HG03520 (cell line): ENCODE measurements around the gene SAE1.
"Not testable (repeated sequence)": the region's sequence is repeated elsewhere in the genome, so short reads cannot be mapped to it uniquely, and the experiment has no call there.

ENCODE experiments used
- ATAC-seq: cut with Tn5 transposase; IDR thresholded peaks from one replicate; pipeline ENCODE4 v1.9.1; 2021; ENCODE audit warnings: mild to moderate bottlenecking, moderate library complexity; ENCODE audit not compliant: unreplicated experiment

The SAE1 gene

DNA sequence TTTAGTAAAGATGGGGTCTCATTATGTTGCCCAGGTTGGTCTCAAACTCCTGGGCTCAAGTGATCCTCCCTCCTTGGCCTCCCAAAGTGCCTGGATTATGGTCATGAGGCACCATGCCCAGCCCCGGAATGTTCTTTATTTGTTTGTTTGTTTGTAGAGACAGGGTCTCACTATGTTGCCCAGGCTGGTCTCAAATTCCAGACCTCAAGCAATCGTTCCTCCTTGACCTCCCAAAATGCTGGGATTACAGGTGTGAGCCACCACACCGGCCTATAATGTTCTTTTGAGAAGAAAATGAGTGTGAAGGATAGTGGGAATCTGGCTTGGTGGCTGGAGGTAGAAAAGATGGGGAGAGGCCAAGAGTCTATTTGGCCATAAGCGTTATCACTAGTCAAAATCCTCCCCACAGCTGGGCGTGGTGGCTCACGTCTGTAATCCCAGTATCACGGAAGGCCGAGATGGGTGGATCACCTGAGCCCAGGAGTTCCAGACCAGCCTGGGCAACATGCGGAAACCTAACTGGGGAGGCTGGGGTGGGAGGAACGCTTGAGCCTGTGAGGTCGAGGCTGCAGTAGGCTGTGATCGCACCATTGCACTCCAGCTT lies 105.5 kb downstream of the SAE1 start:
- no peak for ATAC-seq

GRCh38 chr19:47239152-47239551 lies 108.5 kb downstream of the SAE1 start:
- ATAC-seq: no peak

DNA sequence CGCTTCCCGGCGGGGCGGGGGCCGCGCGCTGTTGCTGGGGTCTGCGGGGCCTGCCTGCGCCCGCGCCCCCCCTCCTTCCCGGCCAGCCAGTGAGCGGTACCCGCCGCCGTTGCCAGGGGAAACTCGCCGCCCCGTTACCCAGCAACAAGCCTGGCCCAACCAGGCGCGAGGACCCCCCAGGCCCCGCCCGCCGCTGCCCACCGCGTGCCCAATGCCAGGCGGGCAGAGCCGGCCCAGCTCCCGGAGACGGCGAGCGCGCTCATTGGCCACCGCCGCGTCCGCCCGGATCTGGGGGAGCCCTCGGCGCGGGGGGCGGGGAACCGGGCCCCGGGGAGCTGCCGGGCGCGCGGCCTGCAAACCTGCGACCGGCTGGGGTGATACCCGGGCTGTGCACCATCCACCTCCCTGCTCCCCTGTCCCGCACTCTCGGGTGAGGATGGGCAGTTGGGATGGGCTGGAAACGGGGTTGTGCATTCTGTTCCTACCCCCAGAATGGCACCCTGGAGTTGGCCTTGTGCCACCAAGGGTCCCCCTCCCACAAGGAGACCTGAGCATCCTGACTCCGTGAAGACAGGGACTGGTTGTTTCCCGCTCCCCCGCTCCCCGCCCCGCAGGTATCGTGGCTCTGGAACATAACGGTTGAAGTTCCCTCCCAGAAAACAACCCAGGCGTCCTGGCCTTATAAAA lies 109.1 kb downstream of the SAE1 start:
- no peak for ATAC-seq

DNA sequence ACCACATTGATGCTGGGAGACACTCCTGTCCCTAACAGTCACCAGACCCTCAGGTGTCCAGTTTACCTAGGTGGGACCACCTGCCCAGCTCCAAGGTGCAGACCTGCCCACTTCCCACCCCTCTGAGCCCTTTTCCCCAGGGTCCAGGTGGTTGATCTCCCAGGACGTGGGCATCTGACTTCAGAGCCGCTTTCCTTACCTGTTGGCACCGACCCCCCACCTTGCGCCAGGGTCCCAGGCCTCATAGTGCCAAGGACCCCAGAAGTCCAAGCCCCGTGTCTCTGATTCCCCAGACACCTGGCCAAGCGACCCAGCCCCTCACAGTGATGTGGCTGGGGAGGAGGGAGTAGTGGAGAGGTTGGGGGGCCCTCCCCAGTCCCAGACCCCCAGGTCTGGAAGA lies 109.9 kb downstream of the SAE1 start:
- no peak for ATAC-seq

DNA sequence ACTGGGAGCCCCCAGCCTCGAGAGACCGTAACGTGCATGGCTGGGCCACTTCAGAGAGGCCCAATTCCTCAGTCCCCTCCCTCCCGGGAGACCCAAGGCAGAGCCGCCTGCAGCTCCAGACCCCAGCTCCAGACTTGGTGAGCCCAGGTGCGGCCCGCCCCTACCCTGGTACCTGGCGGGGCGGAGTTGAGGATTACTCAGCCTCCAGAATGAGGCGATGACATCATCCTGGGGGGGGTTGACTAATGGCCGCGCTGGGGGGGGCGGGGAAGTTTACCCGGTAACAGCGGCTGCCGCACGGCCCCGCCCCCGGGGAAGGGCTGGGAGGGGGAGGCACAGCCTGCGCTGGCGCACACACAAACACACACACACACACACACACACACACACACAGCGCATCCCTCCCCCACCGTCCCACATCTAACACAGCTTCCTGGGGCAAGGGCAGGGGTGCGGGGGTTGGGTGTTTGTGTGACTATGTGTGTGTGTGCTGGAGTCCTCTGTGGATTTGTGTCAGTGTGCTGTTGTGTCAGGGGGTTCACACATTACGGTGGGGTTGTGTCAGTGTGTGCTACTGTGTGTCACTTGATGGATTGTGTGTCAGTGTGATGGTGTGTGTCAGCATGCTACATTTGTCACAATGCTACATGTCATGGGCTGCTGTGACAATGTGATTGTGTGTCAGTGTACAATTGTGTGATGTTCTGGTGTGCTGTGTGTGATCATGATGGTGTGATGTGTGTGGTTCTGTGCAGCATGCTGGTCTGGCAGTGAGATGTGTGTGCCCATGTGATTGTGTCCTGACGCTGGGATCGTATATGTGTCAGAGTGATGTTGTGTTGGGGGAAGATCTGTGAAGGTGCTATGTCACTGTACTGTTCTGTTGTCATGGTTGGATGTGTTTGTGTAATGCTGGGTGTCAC lies 110.6 kb downstream of the SAE1 start:
- ATAC-seq: no peak

DNA sequence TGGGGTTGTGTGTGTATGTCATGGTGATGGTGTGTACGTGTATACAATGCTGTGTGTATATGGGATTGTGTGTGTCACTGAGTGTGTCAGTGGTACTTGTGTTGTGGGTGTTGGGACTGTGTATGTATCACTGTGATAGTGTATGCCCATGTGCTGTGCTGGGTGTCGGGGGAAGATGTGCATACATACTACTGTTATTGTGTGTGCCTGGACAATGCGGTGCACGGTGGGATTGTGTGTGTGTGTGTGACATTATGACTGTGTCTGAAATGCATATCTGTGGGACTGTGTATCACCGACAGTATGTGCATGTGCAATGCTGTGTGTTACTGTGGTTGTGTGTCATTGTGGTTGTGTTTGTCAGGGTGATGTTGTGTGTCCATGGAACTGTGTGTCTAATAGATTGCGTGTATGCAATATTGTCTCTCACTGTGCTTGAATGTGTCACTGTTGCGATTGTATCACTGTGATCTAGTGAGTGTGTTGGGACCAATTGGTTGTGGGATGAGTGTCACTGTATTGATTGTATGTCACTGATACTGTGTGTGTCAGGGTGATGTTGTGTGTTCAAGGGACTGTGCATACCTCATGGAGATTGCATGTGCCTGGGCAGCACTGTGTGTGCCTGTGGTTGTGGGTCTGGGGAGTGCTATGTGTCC lies 111.4 kb downstream of the SAE1 start:
- no peak for ATAC-seq

- no peak for ATAC-seq
Measured at GRCh38 chr19:47243364-47243775, 112.7 kb downstream of the SAE1 start.

GRCh38 chr19:47243776-47244547 lies 113.3 kb downstream of the SAE1 start:
- ATAC-seq: peak; percentile 54

- no peak for ATAC-seq
Measured at GRCh38 chr19:47247308-47247990, 116.8 kb downstream of the SAE1 start.

DNA sequence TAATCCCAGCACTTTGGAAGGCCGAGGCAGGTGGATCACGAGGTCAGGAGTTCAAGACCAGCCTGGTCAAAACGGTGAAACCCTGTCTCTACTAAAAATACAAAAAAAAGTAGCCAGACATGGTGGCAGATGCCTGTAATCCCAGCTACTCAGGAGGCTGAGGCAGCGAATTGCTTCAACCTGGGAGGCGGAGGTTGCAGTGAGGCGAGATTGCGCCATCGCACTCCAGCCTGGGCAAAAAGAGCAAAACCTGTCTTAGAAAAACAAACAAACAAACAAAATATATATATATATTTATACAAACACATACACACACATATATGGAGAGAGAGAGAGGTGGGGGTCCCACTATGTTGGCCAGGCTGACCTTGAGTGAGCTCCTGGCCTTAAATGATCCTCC lies 122.4 kb downstream of the SAE1 start:
- not testable (repeated sequence) for ATAC-seq

DNA sequence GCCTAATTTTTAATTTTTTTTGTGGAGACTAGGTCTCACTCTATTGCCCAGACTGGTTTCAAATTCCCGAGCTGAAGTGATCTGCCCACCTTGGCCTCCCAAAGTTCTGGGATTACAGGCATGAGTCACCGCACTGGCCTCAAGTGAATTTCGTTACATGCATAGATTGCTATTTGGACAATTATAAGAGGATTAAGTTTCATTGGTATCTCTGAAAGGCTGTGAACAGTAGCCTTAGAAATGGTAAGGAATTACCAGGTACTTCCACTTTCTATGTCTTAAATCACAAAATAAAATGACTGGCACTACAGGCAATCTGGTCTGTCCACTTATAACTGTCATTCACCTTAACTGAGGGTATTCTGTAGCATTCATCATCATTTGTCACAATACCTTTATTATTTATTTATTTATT lies 122.8 kb downstream of the SAE1 start:
- ATAC-seq: no peak

DNA sequence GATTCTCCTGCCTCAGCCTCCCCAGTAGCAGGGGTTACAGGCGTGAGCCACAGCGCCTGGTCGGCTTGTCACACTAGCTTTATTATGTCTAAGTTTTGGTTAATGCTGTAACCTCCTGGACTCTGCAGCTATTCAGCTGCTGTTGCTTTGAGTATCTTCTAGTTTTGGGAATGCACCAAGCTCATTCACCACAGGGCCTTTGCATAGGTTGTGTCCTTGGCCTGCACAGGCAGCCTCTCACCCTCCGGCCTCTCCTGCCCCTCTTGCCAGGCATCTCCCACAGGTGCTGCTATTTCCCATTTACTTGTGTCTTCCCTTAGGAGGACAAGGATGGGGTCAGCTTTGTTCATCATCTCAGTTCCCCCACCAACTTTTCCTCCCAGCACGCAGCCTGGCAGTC lies 123.3 kb downstream of the SAE1 start:
- no peak for ATAC-seq

DNA sequence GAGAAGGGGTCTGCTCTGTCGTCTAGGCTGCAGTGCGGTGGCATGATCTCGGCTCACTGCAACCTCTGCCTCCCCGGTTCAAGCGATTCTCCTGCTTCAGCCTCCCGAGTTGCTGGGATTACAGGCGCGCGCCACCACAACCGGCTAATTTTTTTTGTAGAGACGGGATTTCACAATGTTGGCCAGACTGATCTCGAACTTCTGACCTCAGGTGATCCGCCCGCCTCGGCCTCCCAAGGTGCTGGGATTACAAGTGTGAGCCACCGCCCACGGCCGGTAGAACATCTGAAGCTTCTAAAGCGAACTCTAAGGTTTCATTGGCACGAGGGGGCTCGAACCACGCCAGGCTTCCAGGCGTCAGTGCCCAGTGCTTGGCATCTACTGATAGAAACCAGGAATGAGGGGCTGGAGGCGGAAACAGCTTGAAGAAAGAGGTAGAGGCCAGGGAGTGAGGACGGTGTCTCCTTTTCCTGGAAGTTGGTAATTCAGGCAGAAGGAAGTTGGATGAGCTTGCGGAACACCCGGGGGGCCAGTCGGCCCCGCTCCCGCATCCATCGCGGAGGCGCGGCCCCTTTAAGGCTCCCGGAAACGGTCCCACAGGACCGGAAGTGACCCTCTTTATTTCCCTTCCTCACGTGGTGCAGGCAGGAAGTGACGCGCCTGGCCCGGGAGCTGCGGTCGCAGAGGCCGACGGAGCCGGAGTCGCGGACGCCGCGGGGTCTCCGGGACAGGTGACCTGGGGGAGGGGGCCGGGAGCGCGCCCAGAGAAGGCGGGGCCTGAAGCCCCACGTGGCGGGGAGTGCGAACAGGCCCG lies 125.5 kb downstream of the SAE1 start, which contains the start of gene CCDC9:
CCDC9 (plus strand) TSS at position 647 of the 814 bp plus-strand sequence. CDS start 1,876 bp downstream, outside the sequence.
- peak; percentile 38 for ATAC-seq

- peak; percentile 70 for ATAC-seq
Measured at GRCh38 chr19:47256693-47257410, 126.2 kb downstream of the SAE1 start.

DNA sequence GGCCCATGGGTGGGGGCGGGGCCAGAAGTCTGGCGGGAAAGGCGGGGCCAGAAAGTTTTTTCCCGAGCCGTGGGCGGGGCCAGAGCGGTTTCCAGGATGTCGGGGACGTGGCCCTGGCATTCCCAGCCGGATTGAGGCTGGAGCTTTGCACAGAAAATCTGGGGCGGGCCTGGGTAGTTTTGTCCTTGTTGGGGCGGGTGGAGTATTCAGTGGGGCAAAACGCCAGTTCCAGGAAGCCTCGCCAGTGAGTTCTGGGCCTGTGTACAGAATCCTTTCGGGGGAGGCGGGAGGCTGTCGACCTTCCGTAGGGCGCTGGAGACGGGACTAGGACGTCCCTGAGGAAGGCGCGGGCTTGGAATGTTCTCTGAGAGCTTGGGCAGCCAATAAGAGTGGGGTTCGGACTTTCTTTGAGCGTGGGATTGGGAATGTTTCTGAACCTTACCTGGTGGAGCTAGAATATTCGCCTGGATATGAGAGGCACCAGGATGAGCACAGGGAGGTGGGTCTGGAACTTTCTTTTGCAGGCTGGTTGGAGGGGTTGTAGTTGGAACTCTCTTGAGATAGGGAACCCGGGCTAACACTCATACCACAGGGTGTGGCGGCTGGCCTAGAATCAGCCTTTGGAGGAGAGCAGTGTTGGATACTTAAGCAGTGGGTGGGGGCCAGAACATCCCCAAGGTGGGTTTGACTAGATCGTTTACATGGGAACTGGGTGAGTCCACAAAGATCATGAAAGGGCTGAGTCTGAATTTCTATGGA lies 127.0 kb downstream of the SAE1 start:
- ATAC-seq: no peak

DNA sequence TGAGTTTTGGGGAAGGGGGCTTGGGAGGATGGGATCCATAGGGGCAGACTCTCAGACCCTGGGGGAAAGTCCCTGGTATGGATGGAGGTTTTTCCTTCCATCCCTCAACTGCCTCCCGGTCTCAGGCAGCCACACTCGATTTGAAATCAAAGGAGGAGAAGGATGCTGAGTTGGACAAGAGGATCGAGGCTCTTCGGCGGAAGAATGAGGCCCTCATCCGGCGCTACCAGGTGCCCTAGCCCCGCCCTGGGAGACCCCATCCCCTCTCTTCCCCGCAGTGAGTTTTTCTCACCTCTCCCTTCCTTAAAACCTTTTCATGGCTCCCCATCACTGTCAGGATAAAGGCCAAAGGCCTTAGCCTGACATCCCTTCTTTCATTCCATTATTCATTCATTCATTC lies 127.8 kb downstream of the SAE1 start:
- no peak for ATAC-seq

DNA sequence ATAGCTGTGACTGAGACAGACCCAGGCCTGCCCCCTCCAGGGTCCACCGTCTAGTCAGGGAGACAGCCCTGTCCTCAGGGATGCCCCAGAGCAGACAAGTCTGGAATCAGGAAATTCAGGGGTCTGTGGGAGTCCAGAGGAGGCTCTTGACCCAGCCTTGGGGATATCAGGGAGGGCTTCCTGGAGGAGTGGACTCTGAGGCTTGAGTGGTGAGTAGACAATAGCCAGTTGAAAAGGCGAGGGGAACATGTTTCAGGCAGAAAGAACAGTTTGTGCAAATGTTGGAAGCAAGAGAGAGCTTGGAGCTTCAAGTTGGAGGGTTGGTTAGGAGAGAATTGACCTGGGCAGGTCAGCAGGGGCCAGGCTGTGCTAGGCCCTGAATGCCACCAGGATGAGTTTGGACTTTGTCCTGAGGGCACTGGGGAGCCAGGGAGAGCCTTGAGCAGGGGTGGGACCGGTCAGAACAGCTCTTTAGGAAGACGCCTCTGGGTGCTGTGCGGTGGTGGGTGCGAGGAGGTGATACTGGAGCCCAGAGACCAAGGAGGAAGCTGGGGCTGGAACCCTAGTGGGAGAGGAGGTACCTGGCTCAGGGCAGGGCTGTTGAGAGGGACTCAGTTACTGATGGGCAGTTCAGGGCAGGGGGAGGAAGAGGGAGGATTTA lies 128.4 kb downstream of the SAE1 start:
- no peak for ATAC-seq
